Mesodermal cell (in vitro differentiated cells): ENCODE measurements around the gene JAML. TPM values are rescaled to one million over a fixed set of nuclear protein-coding genes. Genes with fewer than 3 reads are reported as not detected.

Experiments used
- H3K27ac ChIP-seq: 2 replicates; pipeline ENCODE4 v1.7.0; 2013; ENCODE audit warnings: mild to moderate bottlenecking, low read depth, low read length, moderate library complexity; ENCODE audit not compliant: severe bottlenecking
- H3K36me3 ChIP-seq: 2 replicates; pipeline ENCODE4 v1.7.1; 2013; ENCODE audit warnings: mild to moderate bottlenecking, low read length, moderate library complexity; ENCODE audit not compliant: control insufficient read depth, insufficient read depth
- H3K4me1 ChIP-seq: one replicate; pipeline ENCODE4 v1.7.1; 2013; ENCODE audit warnings: mild to moderate bottlenecking, low read length; ENCODE audit not compliant: insufficient read depth, control insufficient read depth, poor library complexity, severe bottlenecking
- H3K4me3 ChIP-seq: 2 replicates; pipeline ENCODE4 v1.7.0; 2013; ENCODE audit warnings: low read length, control low read depth, mild to moderate bottlenecking; ENCODE audit not compliant: insufficient read depth, poor library complexity, severe bottlenecking; ENCODE audit errors: extremely low read depth
- H3K9me3 ChIP-seq: 2 replicates; pipeline ENCODE4 v1.7.1; 2013; ENCODE audit warnings: mild to moderate bottlenecking, low read length, moderate library complexity; ENCODE audit not compliant: control insufficient read depth
- WGBS, 2 experiments: methylation state at CpG; one replicate each; pipeline ENCODE4 v1.1.5; 2013; ENCODE audit warnings: missing lambda C conversion rate in 2 of 2; ENCODE audit not compliant: insufficient coverage in 2 of 2; 5-methylcytosine and 5-hydroxymethylcytosine counted together
- polyA plus RNA-seq, 2 experiments: library from polyadenylated mRNA; stranded (reverse); fragments of 50-300 nt; gene quantifications; one replicate each; pipeline ENCODE4 v1.2.3, GENCODE V29; 2013

Gene JAML
- not detected for polyA plus RNA-seq (2013, experiment 1 of 2)
- polyA plus RNA-seq (2013, experiment 2 of 2), result not detected

GRCh38 chr11:118224511-118225188 lies at the start of gene JAML:
Gene JAML (minus strand): TSS chr11:118225011. CDS start chr11:118214866, 10,145 bp downstream.
- Histone ChIP-seq H3K36me3 (no peaks in the 10 kb centered on the region), H3K27ac (no peak within 1 kb of the TSS), H3K4me1 (no peaks in the 10 kb centered on the region), H3K9me3 (no peaks in the 10 kb centered on the region), H3K4me3 (no peak within 1 kb of the TSS)
- WGBS, 2 experiments, result 87 to 91% methylated on average over 4 to 5 of the region's 6 CpGs

GRCh38 chr11:118274186-118274585 lies 49.4 kb upstream of the JAML start:
- Histone ChIP-seq H3K27ac (no peak overlapping the region), H3K4me1 (peaks cover 8% of the 10 kb centered on the region), H3K9me3 (no peaks in the 10 kb centered on the region), H3K36me3 (no peaks in the 10 kb centered on the region), H3K4me3 (no peak overlapping the region)
- no CpG with 5 or more reads among the region's 2 CpGs for WGBS, 2 experiments

GRCh38 chr11:118272001-118272400 lies 47.2 kb upstream of the JAML start:
- H3K9me3 ChIP-seq, result no peaks in the 10 kb centered on the region
- no peaks in the 10 kb centered on the region for H3K36me3 ChIP-seq
- H3K4me1 ChIP-seq, result peaks cover 3% of the 10 kb centered on the region
- H3K27ac ChIP-seq, result no peak overlapping the region
- H3K4me3 ChIP-seq, result no peak overlapping the region
- WGBS, 2 experiments, result 74 to 89% methylated on average over 2 of the region's 2 CpGs

- Histone ChIP-seq H3K9me3 (no peaks in the 10 kb centered on the region), H3K36me3 (no peaks in the 10 kb centered on the region), H3K27ac (no peak overlapping the region), H3K4me3 (no peak overlapping the region), H3K4me1 (no peaks in the 10 kb centered on the region)
- WGBS, 2 experiments, result 93% methylated on average over 2 of the region's 4 CpGs; no CpG with 5 or more reads in 1 of the 2 experiments
Observed at GRCh38 chr11:118267486-118267885, 42.7 kb upstream of the JAML start.

- no peaks in the 10 kb centered on the region for H3K4me1 ChIP-seq
- H3K27ac ChIP-seq, result no peak overlapping the region
- H3K36me3 ChIP-seq, result no peaks in the 10 kb centered on the region
- no peaks in the 10 kb centered on the region for H3K9me3 ChIP-seq
- no CpG with 5 or more reads among the region's 1 CpG for WGBS, 2 experiments
- H3K4me3 ChIP-seq, result no peak overlapping the region
Observed at GRCh38 chr11:118265954-118266353, 41.1 kb upstream of the JAML start.

- H3K4me3 ChIP-seq, result no peak overlapping the region
- 47 to 55% methylated on average over 11 to 12 of the region's 13 CpGs for WGBS, 2 experiments
- no peaks in the 10 kb centered on the region for H3K4me1 ChIP-seq
- no peaks in the 10 kb centered on the region for H3K9me3 ChIP-seq
- no peaks in the 10 kb centered on the region for H3K36me3 ChIP-seq
- H3K27ac ChIP-seq, result no peak overlapping the region
Observed at GRCh38 chr11:118264569-118265465, 40.0 kb upstream of the JAML start.

- no peaks in the 10 kb centered on the region for H3K9me3 ChIP-seq
- H3K36me3 ChIP-seq, result no peaks in the 10 kb centered on the region
- no peak within 1 kb of the TSS for H3K27ac ChIP-seq
- H3K4me3 ChIP-seq, result no peak within 1 kb of the TSS
- 22 to 41% methylated on average over 13 to 18 of the region's 19 CpGs for WGBS, 2 experiments
- H3K4me1 ChIP-seq, result no peaks in the 10 kb centered on the region
Observed at GRCh38 chr11:118263695-118264568, 39.1 kb upstream of the JAML start, which contains the start of gene MPZL2. Gene MPZL2 (minus strand): TSS chr11:118264297. CDS start chr11:118264153, 144 bp downstream.

- Histone ChIP-seq H3K27ac (no peak overlapping the region), H3K36me3 (no peaks in the 10 kb centered on the region), H3K4me1 (no peaks in the 10 kb centered on the region), H3K9me3 (no peaks in the 10 kb centered on the region), H3K4me3 (no peak overlapping the region)
- WGBS, 2 experiments, result 83 to 100% methylated on average over 1 of the region's 4 CpGs
Observed at GRCh38 chr11:118263112-118263511, 38.3 kb upstream of the JAML start.

- Histone ChIP-seq H3K4me1 (no peaks in the 10 kb centered on the region), H3K27ac (no peak overlapping the region), H3K9me3 (no peaks in the 10 kb centered on the region), H3K4me3 (no peak overlapping the region), H3K36me3 (no peaks in the 10 kb centered on the region)
- 100% methylated on average over 1 of the region's 3 CpGs; no CpG with 5 or more reads in 1 of the 2 experiments for WGBS, 2 experiments
Observed at GRCh38 chr11:118260353-118260752, 35.5 kb upstream of the JAML start.

GRCh38 chr11:118259138-118259537 lies 34.3 kb upstream of the JAML start:
- Histone ChIP-seq H3K4me3 (no peak overlapping the region), H3K4me1 (no peaks in the 10 kb centered on the region), H3K36me3 (no peaks in the 10 kb centered on the region), H3K9me3 (no peaks in the 10 kb centered on the region), H3K27ac (no peak overlapping the region)
- 100% methylated on average over 1 of the region's 1 CpG; no CpG with 5 or more reads in 1 of the 2 experiments for WGBS, 2 experiments
